K562 (cell line): ENCODE data around the gene CFAP410. TPM values are rescaled to one million over a fixed set of nuclear protein-coding genes. Genes with fewer than 3 reads are reported as not detected.

ENCODE experiments used
- ATF1 ChIP-seq, 2 experiments: fragments of 450-650 bp in 1 of 2; IDR thresholded peaks; 2 replicates each; pipeline ENCODE4 v1.6.1; 2016; ENCODE audit warnings: missing compliant biosample characterization in 1 of 2, missing genetic modification characterization in 1 of 2
- CTBP1 ChIP-seq: fragments of 450-650 bp; IDR thresholded peaks from 2 replicates; pipeline ENCODE4 v1.6.1; 2016; ENCODE audit warnings: borderline replicate concordance
- CXXC5 ChIP-seq: fragments of 250-450 bp; sonication (Bioruptor Pico); IDR thresholded peaks from 2 replicates; pipeline ENCODE4 v1.8.0; 2022; ENCODE audit warnings: inconsistent platforms, mild to moderate bottlenecking, moderate library complexity
- FOXK2 ChIP-seq, 2 experiments: fragments of 450-650 bp; IDR thresholded peaks in 1 of 2; conservative IDR thresholded peaks in 1 of 2; 2 replicates each; pipeline ENCODE4 v1.6.1; 2016; ENCODE audit warnings: low read depth in 2 of 2, mild to moderate bottlenecking in 1 of 2
- GATA2 ChIP-seq: sonication (generic); formaldehyde crosslinking; IDR thresholded peaks from 2 replicates; pipeline ENCODE4 v1.4.0; 2020; ENCODE audit warnings: mild to moderate bottlenecking, missing genetic modification reagents
- KAT7 ChIP-seq: sonication (generic); formaldehyde crosslinking; IDR thresholded peaks from 2 replicates; pipeline ENCODE4 v1.8.0; 2022; ENCODE audit warnings: missing genetic modification reagents, mild to moderate bottlenecking, borderline replicate concordance
- MAFF ChIP-seq: IDR thresholded peaks from 2 replicates; pipeline ENCODE4 v1.6.1; 2012; ENCODE audit warnings: low read length, improper control_type of control experiment
- MITF ChIP-seq: IDR thresholded peaks from 2 replicates; pipeline ENCODE4 v1.6.1; 2014; ENCODE audit warnings: antibody characterized with exemption
- MYC ChIP-seq, 2 experiments: fragments of 250-450 bp in 1 of 2; sonication (Bioruptor Pico) in 1 of 2; IDR thresholded peaks; 2 replicates each; pipeline versions ENCODE4 v1.5.1 to v1.6.1; 2012 to 2021; ENCODE audit warnings: low read depth in 2 of 2, borderline replicate concordance in 1 of 2, improper control_type of control experiment in 1 of 2, low read length in 1 of 2, mild to moderate bottlenecking in 1 of 2, moderate library complexity in 1 of 2
- TBL1XR1 ChIP-seq, 2 experiments: IDR thresholded peaks; 2 replicates each; pipeline ENCODE4 v1.6.1; 2012; ENCODE audit warnings: improper control_type of control experiment in 2 of 2, low read length in 2 of 2, mild to moderate bottlenecking in 1 of 2
- ZKSCAN8 ChIP-seq: fragments of 200-800 bp; sonication (Bioruptor generic); IDR thresholded peaks from 2 replicates; pipeline ENCODE4 v1.6.1; 2016; ENCODE audit warnings: missing genetic modification characterization, missing compliant biosample characterization
- ZNF311 ChIP-seq: fragments of 250-450 bp; sonication (Bioruptor Pico); IDR thresholded peaks from 2 replicates; pipeline ENCODE4 v1.4.0; 2020; ENCODE audit warnings: mild to moderate bottlenecking, moderate library complexity
- polyA plus RNA-seq, 8 experiments: library from polyadenylated mRNA; depleted of rRNA in 4 of 8; stranded (reverse) in 5 of 8; unstranded in 3 of 8; fragments of >200 nt; fragmentation: Nextera tagmentation in 2 of 8; fragmentation: Illumina TruSeq in 1 of 8; extraction: Ambion mirVana in 2 of 8; extraction: Trizol in 1 of 8; gene quantifications; 2 replicates each; pipeline versions ENCODE4 v1.2.1 to v1.2.3, GENCODE V29; 2011 to 2014; ENCODE audit warnings: inconsistent platforms in 1 of 8, missing spikeins in 1 of 8
- total RNA-seq, 7 experiments: library from RNA; depleted of rRNA in 6 of 7; stranded (reverse); fragments of >200 nt in 6 of 7; fragmentation: Illumina TruSeq in 2 of 7; extraction: Trizol in 2 of 7; gene quantifications; 2 replicates each; pipeline versions ENCODE4 v1.2.1 to v1.2.3, GENCODE V29; 2011 to 2021; ENCODE audit warnings: low replicate concordance in 1 of 7
- TF ChIP-seq, protein P1 (sequence below), 2 experiments: fragments of 450-650 bp; IDR thresholded peaks; 2 replicates each; pipeline ENCODE4 v1.6.1; 2018; ENCODE audit warnings: mild to moderate bottlenecking in 2 of 2, low read depth in 1 of 2; ENCODE audit not compliant: partially characterized antibody in 2 of 2
- TF ChIP-seq, protein P2 (sequence below), 3 experiments: fragments of 200-800 bp in 1 of 3; fragments of 250-450 bp in 1 of 3; fragments of 450-650 bp in 1 of 3; sonication (Bioruptor Pico) in 1 of 3; sonication (Bioruptor generic) in 1 of 3; formaldehyde crosslinking in 1 of 3; IDR thresholded peaks; 2 replicates each; pipeline versions ENCODE4 v1.6.1 to v1.8.0; 2016 to 2022; ENCODE audit warnings: mild to moderate bottlenecking in 2 of 3, missing genetic modification characterization in 2 of 3, missing compliant biosample characterization in 1 of 3, moderate library complexity in 1 of 3

CFAP410 gene
- total and polyA plus RNA-seq, 9 of the 15 experiments (the other 6 are each of a cell fraction or from before 2014, with no cell fraction given), result 0.07 to 17.3 (median 2.3) TPM

DNA sequence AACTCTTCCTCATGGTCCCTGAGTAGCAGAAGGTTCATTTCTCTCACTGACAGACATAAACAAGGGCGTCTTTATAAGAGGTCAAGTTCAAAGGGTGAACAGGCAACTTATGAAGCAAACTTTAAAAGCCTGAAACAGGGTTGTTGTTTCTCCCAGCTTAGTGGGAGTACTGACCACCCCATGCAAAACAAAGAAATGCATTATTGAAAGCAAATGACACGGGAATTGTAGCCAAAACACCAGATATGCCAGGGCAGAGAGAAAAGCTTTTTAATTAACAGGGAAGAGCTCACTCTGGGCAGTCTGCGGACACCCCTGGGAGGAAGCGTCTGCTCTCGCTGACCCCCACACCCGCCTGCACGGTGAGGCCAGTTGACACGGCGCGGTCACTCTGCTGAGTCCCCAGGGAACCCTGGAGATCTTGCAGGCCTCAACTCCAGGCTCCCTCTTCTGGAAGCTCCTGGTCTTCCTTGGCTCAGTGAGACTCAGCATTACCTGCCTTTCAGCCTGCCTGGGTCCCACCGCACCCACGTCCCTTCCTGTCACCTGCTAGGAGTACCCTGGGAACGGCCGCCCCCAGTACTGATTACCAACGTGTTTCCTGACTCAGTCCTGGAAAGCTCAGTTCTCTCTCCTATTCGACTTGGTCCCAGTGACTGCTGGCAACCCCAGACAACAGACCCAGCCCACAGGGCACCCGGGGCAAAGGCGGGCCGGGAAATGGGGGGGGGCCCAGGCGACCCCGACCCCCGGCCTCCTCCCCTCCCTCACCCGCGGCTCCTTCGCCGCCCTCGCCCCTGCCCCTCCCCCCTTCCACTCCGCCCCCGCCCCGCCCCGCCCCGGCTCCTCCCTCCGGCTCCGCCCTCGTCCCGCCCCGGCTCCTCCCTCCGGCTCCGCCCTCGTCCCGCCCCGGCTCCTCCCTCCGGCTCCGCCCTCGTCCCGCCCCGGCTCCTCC, 972 bp downstream of the CFAP410 start (continued):
- TF ChIP-seq, protein P1, sequence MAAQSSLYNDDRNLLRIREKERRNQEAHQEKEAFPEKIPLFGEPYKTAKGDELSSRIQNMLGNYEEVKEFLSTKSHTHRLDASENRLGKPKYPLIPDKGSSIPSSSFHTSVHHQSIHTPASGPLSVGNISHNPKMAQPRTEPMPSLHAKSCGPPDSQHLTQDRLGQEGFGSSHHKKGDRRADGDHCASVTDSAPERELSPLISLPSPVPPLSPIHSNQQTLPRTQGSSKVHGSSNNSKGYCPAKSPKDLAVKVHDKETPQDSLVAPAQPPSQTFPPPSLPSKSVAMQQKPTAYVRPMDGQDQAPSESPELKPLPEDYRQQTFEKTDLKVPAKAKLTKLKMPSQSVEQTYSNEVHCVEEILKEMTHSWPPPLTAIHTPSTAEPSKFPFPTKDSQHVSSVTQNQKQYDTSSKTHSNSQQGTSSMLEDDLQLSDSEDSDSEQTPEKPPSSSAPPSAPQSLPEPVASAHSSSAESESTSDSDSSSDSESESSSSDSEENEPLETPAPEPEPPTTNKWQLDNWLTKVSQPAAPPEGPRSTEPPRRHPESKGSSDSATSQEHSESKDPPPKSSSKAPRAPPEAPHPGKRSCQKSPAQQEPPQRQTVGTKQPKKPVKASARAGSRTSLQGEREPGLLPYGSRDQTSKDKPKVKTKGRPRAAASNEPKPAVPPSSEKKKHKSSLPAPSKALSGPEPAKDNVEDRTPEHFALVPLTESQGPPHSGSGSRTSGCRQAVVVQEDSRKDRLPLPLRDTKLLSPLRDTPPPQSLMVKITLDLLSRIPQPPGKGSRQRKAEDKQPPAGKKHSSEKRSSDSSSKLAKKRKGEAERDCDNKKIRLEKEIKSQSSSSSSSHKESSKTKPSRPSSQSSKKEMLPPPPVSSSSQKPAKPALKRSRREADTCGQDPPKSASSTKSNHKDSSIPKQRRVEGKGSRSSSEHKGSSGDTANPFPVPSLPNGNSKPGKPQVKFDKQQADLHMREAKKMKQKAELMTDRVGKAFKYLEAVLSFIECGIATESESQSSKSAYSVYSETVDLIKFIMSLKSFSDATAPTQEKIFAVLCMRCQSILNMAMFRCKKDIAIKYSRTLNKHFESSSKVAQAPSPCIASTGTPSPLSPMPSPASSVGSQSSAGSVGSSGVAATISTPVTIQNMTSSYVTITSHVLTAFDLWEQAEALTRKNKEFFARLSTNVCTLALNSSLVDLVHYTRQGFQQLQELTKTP (IDR thresholded peaks at IDR 0.05; ENCODE audit: low read depth in 1 of 2, partially characterized antibody in 2 of 2), result no peak
- TF ChIP-seq ZNF311 (no peak), ZKSCAN8 (no peak), ATF1 (CRISPR knock-in tag; IDR thresholded peaks at IDR 0.05) (no peak), ATF1 (tag; IDR thresholded peaks at IDR 0.05) (peak; percentile 20; the same call in 1 of the 2 replicates), MYC (IDR thresholded peaks at IDR 0.05; ENCODE audit: low read depth, low read length) (no peak), MYC (CRISPR knock-in tag; IDR thresholded peaks at IDR 0.05; ENCODE audit: borderline replicate concordance, low read depth) (no peak), MAFF (no peak), GATA2 (CRISPR knock-in tag) (no peak), TBL1XR1 (IDR thresholded peaks at IDR 0.05; ENCODE audit: low read length in 2 of 2) (no peak), CXXC5 (CRISPR knock-in tag) (peak; percentile 41), FOXK2 (conservative IDR thresholded peaks at IDR 0.05 in 1 of 2, IDR thresholded peaks at IDR 0.05 in 1 of 2; ENCODE audit: low read depth in 2 of 2) (peak; percentile 27 to 31; a peak in 2 of 4 replicates), CTBP1 (peak; percentile 23; the same call in 1 of the 2 replicates), MITF (no peak), KAT7 (CRISPR knock-in tag) (no peak)
- TF ChIP-seq, protein P2, sequence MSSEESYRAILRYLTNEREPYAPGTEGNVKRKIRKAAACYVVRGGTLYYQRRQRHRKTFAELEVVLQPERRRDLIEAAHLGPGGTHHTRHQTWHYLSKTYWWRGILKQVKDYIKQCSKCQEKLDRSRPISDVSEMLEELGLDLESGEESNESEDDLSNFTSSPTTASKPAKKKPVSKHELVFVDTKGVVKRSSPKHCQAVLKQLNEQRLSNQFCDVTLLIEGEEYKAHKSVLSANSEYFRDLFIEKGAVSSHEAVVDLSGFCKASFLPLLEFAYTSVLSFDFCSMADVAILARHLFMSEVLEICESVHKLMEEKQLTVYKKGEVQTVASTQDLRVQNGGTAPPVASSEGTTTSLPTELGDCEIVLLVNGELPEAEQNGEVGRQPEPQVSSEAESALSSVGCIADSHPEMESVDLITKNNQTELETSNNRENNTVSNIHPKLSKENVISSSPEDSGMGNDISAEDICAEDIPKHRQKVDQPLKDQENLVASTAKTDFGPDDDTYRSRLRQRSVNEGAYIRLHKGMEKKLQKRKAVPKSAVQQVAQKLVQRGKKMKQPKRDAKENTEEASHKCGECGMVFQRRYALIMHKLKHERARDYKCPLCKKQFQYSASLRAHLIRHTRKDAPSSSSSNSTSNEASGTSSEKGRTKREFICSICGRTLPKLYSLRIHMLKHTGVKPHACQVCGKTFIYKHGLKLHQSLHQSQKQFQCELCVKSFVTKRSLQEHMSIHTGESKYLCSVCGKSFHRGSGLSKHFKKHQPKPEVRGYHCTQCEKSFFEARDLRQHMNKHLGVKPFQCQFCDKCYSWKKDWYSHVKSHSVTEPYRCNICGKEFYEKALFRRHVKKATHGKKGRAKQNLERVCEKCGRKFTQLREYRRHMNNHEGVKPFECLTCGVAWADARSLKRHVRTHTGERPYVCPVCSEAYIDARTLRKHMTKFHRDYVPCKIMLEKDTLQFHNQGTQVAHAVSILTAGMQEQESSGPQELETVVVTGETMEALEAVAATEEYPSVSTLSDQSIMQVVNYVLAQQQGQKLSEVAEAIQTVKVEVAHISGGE (CRISPR knock-in tag; IDR thresholded peaks at IDR 0.05), result peak in 1 of 3 experiments; percentile 28; a peak in 1 of 6 replicates
